CD4-positive, alpha-beta T cell treated with Interferon alpha-2 for 1 hour (primary cell): ENCODE data around the gene ASTN2.
A peak's percentile ranks its signal among the peaks of the same experiment; 100 is the strongest.
"Not testable (repeated sequence)": the region's sequence is repeated elsewhere in the genome, so short reads cannot be mapped to it uniquely, and the experiment has no call there.

ENCODE experiments used
- DNase-seq, 2 donors: peaks; one replicate each; pipeline ENCODE4 v3.0.0-alpha.2; 2020 to 2022

ASTN2 gene

GRCh38 chr9:116899337-116900006 is 515.4 kb downstream of the ASTN2 start:
- DNase-seq, result no peak

- not testable (repeated sequence) for DNase-seq
Observed at GRCh38 chr9:116898131-116898530, 516.7 kb downstream of the ASTN2 start.

GRCh38 chr9:116897201-116897600 is 517.7 kb downstream of the ASTN2 start:
- DNase-seq, result no peak

GRCh38 chr9:116895961-116896360 is 518.9 kb downstream of the ASTN2 start:
- DNase-seq, result no peak

GRCh38 chr9:116891424-116891823 is 523.4 kb downstream of the ASTN2 start:
- DNase-seq, result no peak

- not testable (repeated sequence) for DNase-seq
Observed at GRCh38 chr9:116888476-116888875, 526.4 kb downstream of the ASTN2 start.

- DNase-seq, result no peak
Observed at GRCh38 chr9:116888066-116888465, 526.8 kb downstream of the ASTN2 start.

GRCh38 chr9:116883676-116884075 is 531.2 kb downstream of the ASTN2 start:
- no peak for DNase-seq

- no peak for DNase-seq
Observed at GRCh38 chr9:116877072-116877471, 537.8 kb downstream of the ASTN2 start.

GRCh38 chr9:116875576-116875975 is 539.3 kb downstream of the ASTN2 start:
- DNase-seq, result no peak

- DNase-seq, result no peak
Observed at GRCh38 chr9:116873937-116874914, 540.6 kb downstream of the ASTN2 start.

- no peak for DNase-seq
Observed at GRCh38 chr9:116873491-116873890, 541.4 kb downstream of the ASTN2 start.

- DNase-seq, result no peak
Observed at GRCh38 chr9:116870566-116870965, 544.3 kb downstream of the ASTN2 start.

- DNase-seq, result no peak
Observed at GRCh38 chr9:116868201-116868600, 546.7 kb downstream of the ASTN2 start.

- no peak for DNase-seq
Observed at GRCh38 chr9:116861321-116861720, 553.5 kb downstream of the ASTN2 start.

GRCh38 chr9:116860509-116861120 is 554.2 kb downstream of the ASTN2 start:
- peak in 1 of 2 donors; percentile 3 for DNase-seq

- DNase-seq, result no peak
Observed at GRCh38 chr9:116859763-116860162, 555.1 kb downstream of the ASTN2 start.

GRCh38 chr9:116857321-116857720 is 557.5 kb downstream of the ASTN2 start:
- DNase-seq, result no peak

GRCh38 chr9:116855881-116856662 is 558.8 kb downstream of the ASTN2 start:
- DNase-seq, result no peak

- no peak for DNase-seq
Observed at GRCh38 chr9:116849721-116850120, 565.1 kb downstream of the ASTN2 start.

- no peak for DNase-seq
Observed at GRCh38 chr9:116844621-116845020, 570.2 kb downstream of the ASTN2 start.

- no peak for DNase-seq
Observed at GRCh38 chr9:116843863-116844620, 570.8 kb downstream of the ASTN2 start.
